ENCODE results near the gene MZF1.
"Not testable (repeated sequence)": the region's sequence is repeated elsewhere in the genome, so short reads cannot be mapped to it uniquely, and the experiment has no call there.

MZF1 gene

DNA sequence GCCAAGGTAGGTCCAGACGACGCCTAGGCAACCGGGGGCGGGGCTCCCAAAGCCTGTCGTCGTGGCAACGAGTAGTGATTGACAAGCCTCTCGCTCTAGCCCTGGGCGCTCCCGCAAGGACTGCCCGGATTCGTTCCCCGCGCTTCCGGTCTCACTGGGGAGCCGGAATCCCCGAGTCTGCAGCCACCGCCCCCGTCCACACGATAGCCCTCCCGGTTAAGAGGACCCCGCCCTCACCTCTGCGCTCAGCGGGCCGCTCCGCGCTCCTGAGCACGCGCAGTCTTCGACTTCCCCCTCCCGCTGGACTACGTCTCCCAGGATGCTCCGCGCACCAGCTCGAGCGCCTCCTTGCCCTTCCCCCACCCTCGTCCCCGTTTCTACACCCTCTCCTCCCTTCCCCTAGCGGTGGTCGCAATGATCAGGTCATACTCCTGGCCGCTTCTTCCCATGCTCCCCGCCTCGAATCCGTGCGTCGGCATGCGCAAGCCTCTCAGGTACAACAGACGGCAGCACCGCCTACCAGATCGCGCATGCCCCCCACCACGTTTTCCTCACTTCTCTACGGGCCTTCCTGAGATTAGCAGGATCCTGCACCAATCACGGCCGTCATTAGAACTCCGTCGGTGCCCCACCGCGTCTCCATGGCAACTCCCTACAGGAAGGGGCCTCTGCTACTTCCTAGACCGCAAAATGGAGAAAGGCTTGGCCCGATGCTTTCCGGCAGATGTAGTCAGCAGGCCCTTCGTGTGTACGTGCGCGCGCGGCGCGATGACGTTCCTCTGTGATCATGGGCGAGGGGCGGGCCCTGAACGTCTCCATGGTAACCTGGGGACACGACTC is at the start of gene MZF1:
Gene MZF1 (minus strand): TSS at position 518 of the 840 bp plus-strand sequence. CDS start 1,946 bp downstream, outside the sequence.
- peak; percentile 100 for DNase-seq

GRCh38 chr19:58607213-58607612 is 34.1 kb upstream of the MZF1 start:
- not testable (repeated sequence) for DNase-seq

- not testable (repeated sequence) for DNase-seq
Observed at GRCh38 chr19:58606251-58606896, 33.2 kb upstream of the MZF1 start.

DNA sequence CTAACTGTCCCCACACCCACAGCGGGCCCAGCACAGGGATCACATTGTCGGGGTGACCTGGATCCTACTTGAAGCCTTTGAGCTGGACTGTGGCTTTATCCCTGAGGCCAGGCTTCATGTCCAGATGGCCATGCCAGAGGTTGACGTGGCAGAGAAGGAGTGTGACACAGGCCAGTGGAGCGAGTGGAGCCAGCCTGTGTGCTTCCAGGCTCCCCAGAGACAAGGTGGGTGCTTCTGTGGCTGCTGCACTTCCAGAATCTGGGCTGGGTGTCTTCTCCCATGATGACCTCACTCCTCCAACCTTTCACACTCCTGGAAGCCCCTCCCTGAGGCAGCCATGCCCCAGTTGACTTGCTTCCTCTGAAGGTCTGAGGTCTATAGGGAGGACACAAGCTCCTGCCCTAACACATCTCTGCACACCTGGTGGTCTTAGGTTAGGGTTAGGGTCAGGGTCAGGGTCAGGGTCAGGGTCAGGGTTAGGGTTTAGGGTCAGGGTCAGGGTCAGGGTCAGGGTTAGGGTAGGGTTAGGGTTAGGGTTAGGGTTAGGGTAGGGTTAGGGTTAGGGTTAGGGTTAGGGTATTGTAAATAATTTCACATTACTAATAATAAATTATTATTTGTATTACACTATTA is 13.1 kb upstream of the MZF1 start:
- no peak for DNase-seq

GRCh38 chr19:58585442-58586132 is 12.5 kb upstream of the MZF1 start:
- DNase-seq = no peak

DNA sequence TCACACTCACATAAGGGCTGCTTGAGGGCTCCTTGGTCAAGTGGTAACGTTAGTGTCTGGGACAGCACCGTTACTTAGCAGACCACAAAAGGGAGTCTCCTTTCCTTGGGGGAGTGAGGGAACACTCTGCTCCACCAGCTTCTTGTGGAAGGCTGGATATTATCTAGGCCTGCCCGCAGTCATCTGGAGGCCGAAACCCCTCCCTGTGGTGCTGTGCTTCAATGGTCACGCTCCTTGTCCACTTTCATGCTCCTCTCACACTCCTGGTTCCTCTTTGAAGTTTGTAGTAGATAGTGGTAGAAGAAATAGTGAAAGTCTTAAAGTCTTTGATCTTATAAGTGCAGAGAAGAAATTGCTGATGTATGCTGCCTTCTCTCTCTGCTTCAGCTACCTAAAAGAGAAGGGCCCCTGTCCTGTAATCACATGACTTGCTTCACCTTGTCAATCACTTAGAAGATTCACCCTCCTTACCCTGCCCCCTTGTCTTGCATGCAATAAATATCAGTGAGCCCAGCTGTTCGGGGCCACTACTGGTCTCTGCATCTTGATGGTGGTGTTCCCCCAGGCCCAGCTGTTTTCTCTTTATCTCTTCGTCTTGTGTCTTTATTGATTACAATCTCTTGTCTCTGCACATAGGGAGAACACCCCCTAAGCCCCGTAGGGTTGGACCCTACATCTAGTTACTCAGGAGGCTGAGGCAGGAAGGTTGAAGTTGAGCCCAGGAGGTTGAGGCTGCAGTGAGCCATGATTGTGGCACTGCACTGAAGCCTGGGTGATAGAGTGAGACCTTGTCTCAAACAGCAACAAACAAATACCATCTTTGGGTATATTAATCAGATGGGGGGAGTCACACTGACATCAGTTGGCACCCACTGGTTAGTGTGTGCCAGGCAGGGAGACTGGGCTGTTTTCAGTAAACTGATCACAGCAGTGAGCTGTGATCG is 11.6 kb upstream of the MZF1 start:
- no peak for DNase-seq

GRCh38 chr19:58582985-58583384 is 9.8 kb upstream of the MZF1 start:
- DNase-seq = no peak

- DNase-seq = peak; percentile 94
Observed at GRCh38 chr19:58581227-58582141, 8.3 kb upstream of the MZF1 start.

- DNase-seq = no peak
Observed at GRCh38 chr19:58579473-58580142, 6.5 kb upstream of the MZF1 start.

DNA sequence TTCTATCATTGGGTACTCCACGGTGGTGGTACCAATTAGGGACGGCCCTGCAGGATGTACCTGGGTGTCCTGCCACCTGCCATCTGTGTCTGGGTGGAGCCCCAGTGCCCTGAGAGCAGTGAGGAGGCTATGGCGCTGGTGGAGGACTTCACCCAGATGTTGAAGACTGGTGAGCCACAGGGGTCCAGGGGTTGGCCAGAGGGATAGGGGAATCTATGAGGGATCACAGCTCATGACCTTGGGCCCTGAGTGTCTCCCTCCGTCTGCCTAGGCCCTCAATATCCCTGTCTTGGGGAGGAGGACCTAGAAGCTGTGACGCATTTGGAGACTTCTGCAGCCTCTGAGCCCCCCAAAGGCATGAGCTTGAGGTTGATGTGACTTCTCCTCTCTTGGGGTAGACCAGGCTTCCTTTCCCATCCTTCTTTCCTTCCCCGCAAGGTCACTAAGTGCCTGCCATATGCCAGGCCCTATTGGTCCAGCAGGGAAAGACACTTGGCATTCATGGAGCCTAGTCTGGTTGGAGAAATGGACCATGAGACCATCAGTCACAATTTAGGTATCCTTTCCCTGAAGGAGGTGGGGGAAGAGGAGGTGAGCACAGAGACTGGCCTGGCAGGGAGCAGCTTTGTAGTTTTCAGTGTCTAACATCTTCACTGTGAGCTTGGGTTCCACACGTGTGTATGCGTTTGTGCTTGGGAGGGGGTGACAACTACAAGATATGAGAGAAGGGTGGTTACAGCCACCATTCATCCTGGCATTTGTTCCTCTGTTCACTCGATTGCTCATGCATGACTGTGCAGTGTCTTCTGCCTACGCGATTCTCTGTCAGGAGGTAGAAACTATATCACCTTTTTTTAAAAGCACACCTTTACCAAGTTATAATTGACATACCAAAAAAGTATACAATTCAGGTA is 5.1 kb upstream of the MZF1 start:
- DNase-seq = no peak

GRCh38 chr19:58577581-58577980 is 4.4 kb upstream of the MZF1 start:
- DNase-seq = not testable (repeated sequence)

DNA sequence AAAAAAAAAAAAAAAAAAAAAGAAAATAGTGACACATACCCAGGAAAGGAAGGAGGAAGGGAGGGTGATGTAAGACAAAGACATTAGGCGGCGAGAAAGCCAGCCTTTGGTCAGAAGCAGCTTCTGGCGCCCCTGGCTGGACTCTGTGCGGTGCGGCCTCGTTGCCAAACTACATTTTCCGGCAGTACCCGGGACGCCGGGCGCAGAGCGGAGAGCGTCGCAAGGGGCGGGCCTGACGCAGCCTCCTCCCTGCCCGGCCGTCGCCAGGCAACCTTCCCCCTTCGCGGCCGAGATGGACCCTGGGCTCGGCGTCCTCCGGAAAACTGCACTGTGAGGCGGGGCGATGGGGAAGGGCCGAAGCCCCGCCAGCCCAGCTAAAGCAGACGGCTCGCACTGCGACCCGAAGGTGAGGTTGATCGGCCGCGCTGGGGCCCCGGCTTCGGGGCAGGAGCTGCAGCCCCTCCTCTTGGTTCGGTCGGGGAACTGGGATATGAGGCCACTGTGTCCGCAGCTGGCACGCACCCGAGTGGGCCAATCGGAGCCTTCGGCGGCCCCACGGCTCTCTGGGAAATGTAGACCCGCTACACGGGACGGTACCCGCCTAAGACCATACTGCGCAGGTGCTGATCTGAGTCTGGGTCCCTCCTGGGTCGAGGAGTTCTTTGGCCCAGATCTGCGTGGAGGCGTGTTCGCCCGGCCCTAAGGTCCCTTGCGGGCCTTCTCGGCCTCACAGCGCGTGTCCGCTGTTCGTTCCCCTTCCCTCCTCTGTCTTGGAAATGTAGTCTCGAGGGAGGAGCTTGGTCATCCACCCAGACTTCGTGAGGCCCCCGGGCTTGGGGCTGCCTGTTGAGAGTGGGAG is 2.3 kb upstream of the MZF1 start:
- peak; percentile 94 for DNase-seq

DNA sequence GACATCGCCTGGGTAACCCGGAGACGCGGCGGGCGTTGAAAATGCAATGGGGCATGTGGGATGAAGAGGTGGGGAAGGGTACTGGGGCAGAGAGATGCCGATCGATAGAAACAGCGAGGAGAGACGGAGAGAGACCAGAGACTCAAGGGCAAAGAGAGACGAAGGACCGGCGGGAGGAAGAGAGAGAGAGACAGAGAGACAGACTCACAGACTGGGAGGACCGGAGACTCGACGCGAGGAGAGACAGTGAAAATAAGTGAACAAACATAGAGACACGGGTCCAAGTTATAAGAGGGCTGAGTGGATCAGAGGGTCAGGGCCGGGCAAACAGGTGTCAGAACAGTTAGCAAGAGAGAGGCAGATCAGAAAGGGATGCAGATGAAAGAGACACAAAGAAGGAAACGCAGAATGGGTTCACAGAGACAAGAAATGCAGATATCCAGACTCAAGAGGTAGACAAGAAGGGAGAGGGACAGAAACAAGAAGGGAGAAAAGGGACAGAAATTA is 576 bp upstream of the MZF1 start:
- no peak for DNase-seq

DNA sequence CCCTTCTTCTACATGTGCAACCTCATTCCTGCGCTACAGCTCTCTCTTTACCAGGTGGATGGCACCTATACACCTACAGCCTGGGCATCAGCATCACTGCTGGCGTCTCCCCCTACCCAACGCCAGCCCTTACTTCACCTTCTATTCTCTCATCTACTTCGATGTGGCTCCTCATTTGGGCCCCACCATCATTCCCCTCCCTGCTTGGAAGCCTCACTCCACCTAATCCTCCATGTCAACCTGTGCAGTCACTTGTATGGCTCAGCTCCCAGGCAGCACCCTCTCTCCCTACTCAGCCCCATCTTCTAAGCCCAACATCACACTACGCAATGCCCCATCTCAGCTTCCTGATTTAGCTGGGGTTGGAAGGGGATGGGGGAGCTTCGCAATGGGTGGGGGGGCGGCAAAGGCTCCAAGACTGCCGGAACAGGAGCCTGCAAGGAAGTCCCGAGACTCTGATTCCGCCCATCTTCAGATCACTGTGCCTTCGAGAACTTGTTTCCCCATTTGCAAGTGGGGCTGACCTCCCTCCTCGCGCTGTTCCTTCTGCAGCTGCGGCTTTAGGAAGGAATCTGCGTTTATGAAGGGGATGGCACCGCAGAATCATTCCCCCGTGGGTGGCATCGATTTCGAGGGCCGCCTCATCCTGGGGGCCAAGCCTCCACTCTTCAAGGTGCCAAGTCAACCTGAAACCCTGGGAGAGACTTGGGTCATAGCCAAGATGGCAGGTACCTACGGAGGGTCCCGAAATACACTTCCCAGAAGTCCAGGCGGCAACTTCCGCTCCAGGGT is 913 bp downstream of the MZF1 start:
- DNase-seq = peak; percentile 22

DNA sequence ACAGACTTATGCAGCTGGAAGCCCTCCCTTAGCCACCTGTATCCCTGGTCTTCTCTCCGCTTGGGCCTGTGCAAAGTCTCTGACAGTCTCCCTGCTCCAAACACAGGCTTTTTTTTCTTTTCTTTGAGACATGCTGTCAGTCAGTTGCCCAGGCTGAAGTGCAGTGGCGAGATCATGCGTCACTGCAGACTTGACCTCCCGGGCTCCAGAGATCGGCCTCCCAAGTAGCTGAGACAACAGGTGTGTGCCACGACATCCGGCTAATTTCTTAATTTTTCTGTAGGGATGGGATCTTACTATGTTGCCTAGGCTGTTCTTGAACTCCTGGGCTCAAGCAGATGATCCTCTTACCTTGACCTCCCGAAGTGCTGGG is 1.6 kb downstream of the MZF1 start:
- no peak for DNase-seq

DNA sequence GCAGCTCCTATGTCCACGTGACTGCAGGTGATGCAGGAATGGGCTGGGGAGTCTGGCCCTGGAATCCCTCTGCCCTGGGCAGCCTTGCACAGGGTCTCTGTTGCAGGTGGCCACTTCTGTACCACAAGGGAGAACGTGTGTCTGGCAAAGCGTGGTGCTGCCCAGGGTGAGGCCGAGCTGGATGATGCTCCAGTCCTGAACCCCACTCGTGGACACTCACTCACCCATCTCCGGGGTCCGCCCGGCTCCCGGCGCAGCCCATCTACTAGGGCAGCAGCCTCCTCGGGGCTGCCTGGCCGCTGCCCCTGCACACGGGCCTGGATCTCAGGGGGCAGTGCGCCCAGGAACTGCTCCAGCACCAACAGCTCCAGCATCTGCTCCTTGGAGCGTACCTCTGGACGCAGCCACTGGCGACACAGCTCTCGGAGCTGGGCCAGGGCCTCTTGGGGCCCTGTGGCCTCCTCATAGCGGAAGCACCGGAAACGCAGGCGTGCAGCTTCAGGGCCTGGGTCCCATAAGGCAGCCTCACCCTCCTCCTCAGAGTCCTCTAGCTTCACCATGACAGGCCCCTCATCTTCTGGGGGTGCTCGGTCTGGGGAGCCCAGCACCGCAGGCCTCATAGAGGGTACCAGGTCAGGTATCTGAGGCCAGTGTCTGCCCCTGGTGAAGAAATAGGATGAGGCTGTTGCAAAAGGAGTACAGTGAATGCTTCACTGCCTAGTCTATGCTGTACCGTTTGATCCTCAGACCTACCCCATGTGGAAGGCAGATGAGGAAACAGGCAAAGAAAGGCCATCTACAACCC is 2.2 kb downstream of the MZF1 start:
- DNase-seq = no peak

Measured in suppressor macrophage treated with lipopolysaccharide for 4 hours (primary cell).